HG03064 (cell line): ENCODE results near the gene HEPHL1.

Experiments used
- ATAC-seq: cut with Tn5 transposase; IDR thresholded peaks from one replicate; pipeline ENCODE4 v1.9.1; 2021; ENCODE audit warnings: low read depth; ENCODE audit not compliant: unreplicated experiment

The HEPHL1 gene

DNA sequence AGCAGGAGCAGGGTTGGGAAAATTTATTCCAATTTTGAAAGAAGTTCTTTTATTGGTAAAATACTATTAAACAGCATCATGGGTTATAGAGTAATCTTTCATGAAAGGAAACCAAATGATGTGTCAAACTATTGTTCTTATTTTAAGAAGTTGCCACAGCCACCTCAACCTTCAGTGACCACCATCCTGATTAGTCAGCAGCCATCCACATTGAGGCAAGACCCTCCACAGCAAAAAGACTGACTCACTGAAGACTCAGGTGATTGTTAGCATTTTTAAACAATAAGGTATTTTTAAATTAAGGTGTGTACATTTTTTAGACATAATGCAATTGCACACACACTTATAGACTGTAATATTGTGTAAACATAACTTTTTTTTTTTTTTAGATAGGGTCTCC, 3.7 kb upstream of the HEPHL1 start:
- no peak for ATAC-seq

DNA sequence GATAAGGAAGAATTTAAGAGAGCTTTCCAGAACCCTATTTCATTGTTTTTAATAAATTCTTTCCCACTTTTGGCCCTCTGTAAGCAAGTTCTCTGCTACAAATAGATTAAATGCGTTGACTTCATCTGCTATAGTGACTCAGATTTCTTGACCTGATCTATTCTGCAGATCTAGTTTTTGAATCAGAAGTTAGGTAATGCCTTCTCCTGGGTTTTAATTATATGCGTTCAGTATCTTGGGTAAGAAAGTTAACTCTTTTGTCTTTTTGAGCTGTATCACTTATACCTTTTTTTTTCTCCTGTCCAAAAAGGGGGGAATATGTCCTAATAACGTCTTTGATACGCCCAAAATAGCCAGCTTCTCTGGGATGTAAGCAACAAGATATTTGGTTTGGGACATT, 2.4 kb upstream of the HEPHL1 start:
- no peak for ATAC-seq

DNA sequence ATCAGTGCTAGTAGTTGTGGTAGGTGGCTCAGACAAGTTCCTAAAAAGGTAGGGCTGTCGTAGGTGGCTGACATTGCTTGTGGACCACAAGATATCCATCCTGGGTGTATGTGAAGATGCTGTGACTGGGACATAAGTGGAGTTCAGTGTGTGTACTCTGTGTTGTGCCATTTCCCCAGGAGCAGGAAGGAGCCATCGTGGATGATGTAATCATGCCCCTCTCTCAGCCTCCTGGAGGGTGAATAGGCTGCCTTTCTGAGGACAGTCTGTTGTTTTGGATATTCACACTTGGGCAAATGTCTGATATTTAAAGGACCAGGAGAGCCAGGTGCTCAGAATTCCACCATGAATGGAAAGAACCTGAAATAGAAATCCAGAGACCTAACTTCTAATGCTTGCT, 2.7 kb downstream of the HEPHL1 start:
- no peak for ATAC-seq

DNA sequence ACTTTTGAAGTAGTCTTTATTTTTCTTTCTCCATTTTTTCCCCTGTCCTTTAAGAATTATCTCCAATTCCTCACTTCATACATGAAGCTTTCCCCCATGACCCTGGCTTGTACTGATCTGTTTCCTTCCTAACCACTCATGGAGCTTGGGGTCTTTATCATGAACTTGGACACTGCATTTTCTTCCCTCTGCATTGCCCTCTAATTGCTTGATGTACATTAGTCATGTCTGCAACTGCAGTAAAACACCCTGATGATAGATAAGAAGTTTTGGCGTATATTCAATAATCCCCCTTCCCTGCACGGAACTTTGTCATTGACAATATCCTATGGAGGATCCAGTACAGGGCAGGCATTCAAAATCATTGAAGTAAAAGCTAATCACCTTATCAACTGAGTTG, 3.4 kb downstream of the HEPHL1 start:
- ATAC-seq: no peak

DNA sequence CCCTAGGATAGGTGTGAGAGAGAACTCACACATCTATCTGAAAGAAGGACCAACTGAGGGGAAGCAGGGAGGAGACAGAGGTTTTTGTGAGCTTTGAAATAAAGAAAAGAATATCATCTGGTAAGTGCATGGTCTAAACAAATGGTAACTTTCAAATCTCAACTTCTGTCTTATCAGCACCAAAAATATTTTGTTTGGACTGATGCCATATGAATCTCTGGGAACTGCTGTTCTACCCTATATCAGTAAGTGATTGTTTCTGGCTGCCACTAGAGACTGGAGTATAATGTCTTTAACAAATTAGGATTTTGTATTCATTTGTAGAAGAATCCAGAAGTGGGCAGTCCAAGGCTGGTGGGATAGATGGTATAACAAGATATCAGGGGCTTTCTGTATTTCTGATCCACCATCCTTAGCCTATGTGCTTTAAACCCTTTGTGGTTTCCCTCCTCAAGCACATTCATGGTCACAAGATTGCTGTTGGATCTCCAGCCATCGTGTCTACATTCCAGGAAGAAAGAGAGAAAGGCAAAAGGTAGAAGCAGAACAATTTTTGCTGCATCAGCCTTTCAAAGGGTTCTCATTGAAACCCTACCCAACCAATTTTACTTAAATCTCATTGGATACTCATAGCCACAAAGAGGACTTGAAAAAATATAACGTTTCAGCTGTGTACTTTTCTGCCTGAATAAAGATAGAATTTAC, 4.7 kb downstream of the HEPHL1 start:
- ATAC-seq: no peak

DNA sequence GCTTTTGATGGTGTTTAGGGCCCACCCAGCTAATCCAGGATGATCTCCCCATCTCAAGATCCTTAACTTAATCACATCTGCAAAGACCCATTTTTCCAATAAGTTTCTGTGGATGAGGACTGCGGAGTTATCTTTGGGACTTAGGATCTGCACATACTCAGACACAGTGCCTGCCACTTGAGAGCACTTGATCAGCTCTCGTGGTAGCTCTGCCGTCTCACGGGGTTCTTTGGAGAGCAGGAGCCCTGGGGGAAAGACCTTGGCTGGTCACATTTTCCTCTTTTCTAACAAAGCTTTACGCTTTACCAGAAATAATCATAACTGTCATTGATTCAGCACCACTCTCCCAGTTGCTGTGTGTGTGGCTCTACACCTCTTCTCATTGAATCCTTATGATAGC, 6.1 kb downstream of the HEPHL1 start:
- ATAC-seq: no peak

DNA sequence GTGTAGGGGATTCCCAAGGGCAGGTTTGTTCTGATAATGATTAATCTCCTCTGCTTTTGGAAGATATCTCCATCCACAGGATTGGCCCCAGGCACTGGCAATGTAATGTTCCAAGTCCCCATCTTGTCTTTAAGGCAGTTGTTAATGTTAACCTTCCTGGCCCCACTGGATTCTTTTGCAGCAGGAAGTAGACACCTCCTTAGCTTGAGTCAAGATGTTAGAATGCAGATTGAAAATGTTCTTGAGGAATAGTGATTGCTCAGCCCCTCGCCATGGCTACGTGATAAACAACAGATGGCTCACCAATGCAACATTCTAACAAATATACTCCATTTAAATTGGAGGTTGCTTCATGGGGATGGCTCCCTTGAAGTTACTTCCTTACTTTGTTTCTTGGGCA, 7.3 kb downstream of the HEPHL1 start:
- no peak for ATAC-seq

DNA sequence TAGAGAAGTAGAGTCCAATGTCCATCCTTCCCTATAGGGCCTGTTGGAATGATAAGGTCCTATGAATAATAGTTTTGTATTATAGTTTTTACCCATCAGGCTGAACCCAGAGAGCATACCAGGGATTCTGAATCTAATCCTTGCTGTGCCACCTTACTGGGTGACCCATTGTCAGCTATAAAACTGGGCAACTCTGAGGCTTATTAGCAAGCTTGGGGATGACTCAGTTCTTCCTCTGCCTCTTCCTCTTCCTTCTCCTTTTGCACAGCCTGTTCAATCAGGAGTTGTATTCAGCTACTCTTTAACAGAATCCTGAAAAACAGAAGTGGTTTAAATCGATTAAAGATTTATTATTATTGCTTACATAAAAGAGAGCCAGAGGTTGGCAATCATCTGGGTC, 8.9 kb downstream of the HEPHL1 start:
- ATAC-seq: no peak

DNA sequence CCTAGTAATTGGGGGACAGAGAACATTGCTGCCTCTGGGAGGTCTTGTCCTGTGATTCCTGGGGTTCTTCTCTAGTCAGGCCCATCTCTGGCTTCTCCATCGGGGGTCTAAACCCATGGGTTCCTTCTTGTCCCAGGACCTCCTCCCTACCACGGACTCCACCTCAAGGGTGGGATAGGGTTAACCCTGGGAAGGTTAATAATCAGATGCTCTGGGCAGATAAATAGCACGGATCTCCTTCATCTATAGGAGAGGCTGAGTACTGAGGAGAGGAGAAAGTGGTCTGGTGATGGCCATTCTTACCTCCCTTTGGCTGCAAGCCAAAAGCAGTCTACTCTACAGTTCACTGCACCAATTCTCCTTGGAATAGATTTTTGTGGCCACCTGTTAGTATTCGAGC, 10.5 kb downstream of the HEPHL1 start:
- ATAC-seq: no peak

DNA sequence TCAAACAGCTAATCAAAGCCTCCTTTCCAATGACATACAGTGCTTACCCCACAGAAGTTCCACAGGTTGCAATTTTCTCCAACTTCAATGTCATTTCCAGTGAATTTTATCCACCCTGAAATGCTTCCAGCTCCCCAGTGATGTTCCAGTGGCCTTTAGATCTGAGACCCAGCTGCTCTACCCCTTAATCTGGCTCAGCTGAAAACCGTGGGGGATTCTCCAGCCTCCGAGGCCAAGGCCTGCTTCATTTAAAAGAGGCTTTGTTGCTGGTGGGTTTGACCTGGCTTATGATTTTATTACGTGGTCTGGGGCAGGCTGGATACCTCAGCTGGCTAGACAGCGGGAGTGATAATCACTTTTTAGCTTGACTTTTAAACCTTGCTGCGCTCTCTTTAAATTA, 10.9 kb downstream of the HEPHL1 start:
- no peak for ATAC-seq

DNA sequence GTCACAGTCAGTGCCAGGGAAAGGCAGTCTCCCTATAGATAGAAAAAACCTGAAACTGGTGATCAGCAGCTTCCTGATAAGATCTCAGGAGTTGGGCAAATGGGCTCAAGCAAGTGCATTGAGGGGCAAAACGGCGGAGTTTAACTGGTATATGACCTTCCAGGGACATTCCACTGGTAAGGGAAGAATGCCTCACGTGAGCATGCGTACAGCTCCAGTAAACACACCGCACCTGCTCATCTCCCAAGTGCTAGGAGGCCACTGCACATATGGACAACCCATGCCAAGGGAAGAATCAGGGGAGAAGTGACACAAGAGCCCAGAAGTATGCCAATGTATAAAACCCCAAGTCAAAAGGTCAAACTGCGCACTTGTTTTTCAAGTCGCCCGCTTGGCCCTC, 11.6 kb downstream of the HEPHL1 start:
- ATAC-seq: no peak

DNA sequence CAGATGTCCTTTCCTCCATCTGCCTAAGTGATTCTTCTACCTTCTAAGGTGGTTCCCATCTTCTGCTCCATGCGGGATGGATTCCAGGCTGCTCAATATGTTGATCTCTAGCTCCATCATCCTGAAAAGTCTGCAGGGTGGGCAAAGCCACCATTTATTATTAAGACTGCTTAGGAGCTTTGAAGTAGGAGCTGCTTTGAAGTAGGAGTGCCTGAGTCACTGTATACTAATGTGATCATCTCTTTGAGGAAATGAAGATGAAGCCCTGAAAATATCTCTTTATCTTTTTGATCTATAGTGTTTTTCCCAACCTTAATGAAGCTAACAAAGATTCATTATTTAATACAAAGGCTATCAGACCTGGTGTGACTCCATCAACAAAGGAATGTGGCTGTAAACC, 13.1 kb downstream of the HEPHL1 start:
- ATAC-seq: no peak

DNA sequence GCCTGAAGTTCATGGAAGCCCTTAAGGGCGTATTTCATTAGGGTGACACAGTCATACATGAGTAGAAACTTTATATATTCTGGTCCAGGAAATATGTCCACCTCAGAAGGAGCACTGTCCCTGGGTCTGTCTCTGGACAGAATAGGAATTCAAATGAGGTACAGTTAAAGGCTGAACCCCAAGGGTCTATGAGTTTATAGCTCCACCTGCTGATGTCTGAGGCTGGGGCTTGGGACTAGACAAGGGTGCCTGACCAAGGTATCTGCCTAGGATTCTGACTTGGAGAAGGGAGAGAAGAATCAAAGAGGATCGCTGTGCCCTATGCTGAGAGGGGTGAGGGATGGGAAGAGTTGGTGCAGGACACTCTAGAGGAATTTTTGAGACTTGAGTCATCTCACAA, 14.9 kb downstream of the HEPHL1 start:
- ATAC-seq: no peak

DNA sequence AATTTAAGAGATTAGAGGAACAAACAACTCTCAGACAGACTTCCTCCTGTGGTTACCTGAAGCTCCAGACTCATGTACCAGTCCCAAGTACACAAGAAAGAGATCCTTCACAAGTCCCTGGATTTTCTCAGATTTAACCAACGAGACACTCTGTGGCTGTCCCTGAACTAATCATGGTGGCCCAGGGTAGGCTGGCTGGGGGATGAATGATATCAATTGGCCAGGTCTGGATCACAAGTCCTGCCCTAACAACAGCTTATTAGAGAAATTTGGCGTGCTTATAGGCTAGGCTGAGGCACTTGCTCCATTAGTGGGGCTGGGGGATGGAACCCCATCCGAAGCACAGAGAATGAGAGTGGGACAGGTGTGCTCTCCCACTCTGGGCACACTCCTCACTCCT, 22.1 kb downstream of the HEPHL1 start:
- no peak for ATAC-seq

DNA sequence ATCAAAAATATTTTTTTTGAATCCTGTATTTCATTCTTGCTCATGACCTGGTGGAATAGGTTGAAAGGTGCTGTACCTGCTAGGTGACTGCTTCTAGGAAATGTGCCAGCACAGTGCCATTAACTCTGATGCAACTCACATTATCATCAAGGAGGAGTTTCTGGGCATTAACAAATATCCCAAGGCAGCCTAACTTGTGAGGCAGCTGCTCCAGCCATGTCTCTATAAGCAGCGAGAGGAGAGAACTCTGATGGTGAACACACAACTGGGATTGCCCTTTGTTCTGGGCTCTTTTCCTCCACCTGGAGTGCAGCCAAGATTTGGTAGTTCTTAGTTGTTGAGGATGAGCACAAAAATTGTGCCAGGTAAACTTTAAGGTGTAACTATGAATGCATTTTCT, 25.6 kb downstream of the HEPHL1 start:
- no peak for ATAC-seq

DNA sequence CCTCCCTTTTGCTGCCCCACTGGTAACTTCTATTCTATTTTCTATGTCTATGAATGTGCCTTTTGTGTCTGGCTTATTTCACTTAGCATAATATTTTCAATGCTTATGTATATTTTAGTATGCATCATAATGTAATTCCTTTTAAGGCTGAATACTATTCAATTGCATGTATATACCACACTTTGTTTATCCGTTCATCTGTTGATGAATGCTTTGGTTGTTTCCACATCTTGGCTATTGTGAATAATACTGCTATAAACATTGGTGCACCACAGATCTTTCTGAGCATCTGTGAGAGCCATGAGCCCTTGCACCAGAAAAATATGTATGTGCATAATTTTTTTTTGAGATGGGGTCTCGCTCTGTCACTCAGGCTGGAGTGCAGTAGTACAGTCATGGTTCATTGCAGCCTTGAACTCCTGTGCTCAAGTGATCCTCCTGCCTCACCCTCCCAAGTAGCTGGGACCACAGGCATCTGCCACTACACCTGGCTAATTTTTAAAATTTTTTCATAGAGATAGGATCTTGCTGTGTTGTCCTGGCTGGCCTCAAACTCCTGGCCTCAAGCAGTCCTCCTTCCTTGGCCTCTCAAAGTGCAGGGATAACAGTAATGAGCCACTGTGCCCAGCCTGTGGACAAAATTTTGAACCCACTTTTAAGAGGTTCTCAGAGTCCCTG, 27.0 kb downstream of the HEPHL1 start:
- ATAC-seq: no peak

DNA sequence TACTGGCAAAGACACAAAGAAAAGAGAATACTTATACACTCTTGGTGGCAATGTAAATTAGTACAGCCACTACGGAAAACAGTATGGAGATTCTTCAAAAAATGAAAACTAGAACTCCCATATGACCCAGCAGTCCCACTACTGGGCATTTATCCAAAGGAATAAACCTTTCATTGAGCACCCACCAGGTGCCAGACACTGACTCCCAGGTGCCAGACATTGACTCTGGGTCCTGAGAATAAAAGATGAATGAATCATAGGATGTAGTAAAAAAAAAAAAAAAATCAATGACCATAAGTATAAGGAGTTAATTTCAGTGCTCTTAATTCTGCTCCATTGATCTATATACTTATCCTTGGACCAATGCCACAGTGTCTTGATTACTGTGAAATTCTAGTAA, 28.2 kb downstream of the HEPHL1 start:
- ATAC-seq: no peak

DNA sequence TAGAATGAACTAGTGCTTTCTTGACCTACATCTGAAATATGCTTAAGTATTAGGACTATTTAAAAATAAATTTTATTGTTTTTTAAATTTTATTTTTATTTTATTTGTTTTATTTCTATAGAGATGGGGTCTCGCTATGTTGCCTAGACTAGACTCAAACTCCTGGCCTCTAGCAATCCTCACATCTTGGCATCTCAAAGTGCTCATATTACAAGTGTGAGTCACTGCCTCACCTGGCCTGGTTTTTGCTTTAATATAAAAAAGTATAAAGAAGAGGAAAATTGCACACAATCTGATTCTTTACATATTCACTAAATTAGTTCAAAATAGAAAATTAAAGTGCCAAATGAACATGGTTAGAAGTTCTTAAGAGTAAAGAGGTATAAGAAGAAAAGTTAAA, 37.5 kb downstream of the HEPHL1 start:
- no peak for ATAC-seq

DNA sequence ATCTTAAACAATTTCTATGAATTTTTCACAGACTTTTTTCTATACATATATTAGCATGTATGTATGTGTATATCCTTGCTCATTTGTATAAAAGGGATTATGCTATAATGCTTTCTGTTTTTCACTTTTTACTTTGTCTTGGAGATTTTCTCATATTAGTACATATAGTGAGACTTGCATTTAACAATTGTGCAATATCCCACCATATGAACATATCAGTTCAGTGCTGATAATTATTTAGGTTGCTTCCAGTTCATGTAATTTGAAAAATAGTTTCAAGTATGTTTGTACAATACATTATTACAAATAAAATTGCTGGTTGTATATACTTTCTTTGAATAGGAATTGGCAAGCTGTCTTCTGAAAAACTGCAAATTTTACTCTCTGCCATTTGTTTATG, 37.9 kb downstream of the HEPHL1 start:
- ATAC-seq: no peak

DNA sequence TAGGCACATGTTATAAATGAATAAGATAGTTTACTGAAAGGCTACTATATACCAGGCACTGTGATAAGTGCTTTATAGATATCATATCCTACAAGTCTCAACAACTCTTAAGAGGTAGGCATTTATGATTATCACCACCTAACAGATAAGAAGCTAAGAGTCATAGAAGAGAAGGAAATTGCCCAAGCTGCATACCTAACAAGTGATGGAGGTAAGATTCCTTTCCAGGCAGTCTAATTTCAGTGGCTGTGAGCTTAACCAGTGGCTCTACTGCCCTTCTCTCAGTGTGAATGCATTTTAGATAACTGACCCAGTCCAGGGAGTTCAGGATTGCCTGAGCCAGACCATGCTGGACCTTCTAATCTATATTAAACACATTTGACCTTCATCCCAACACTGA, 39.2 kb downstream of the HEPHL1 start:
- ATAC-seq: no peak

DNA sequence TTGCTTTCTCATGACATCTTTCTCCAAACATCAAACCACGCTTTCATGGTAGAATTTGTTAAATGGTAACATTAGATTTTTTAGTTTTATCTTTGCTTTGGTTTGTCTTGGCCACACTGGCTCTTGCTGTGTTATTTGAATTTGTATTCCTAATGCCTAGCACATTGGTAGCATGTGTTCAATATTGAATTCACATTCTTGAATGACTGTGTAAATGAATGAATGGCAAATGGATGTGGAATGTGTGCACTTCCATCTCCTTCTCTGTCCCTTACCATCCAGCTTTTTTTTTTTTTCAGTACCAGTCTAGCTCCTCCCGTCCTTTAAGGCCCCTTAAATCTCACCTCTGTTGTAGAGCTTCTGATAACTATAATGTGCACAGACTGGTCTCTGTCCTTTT, 41.2 kb downstream of the HEPHL1 start:
- no peak for ATAC-seq

DNA sequence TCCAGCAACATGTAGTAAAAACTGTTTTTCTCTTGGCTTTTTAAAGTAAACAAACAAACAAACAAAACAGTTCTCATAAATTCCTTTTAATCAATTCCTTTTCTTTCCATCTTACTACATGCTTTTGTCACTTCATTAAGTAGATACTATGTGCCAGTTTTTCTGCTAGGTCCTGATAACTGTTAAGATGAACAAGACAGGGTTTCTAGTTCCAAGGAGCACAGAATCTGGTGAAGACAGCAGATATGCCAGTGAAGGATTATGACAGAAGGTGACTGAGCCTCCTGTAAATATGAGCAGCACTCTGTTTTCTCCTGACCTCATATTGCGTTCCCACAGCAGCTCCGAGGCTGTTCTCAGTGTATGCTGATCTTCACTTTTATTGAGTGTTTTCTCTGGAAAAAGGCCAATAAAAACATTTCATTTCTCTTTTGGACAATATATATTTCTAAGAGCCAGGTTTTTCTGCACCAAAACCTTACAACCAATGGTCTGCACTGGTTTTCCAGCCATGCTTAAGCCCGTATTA, 45.8 kb downstream of the HEPHL1 start:
- ATAC-seq: no peak
